Heart right ventricle (tissue), 16 donors: Measurements from ENCODE around the gene NELL1. TPM values are rescaled to one million over a fixed set of nuclear protein-coding genes. Genes with fewer than 3 reads are reported as not detected.

Experiments used
- ATAC-seq, 8 donors: fragments of 200-7000 bp; cut with Tn5 transposase; one replicate each; pipeline ENCODE4 v1.9.1; 2020; ENCODE audit warnings: mild to moderate bottlenecking in 8 of 8, moderate library complexity in 8 of 8, moderate number of reproducible peaks in 1 of 8
- DNase-seq, 2 donors: peaks; one replicate each; pipeline ENCODE4 v3.0.0-alpha.2; 2020
- H3K27ac ChIP-seq, 10 donors: fragments of 200-600 bp; sonication (generic) in 2 of 10; one replicate each; pipeline versions ENCODE4 v1.5.0 to v1.8.0; 2020 to 2022; ENCODE audit warnings: mild to moderate bottlenecking in 3 of 10
- H3K27me3 ChIP-seq, 7 donors: fragments of 200-600 bp; one replicate each; pipeline ENCODE4 v1.8.0; 2021 to 2022; ENCODE audit warnings: mild to moderate bottlenecking in 2 of 7
- H3K36me3 ChIP-seq, 9 donors: fragments of 200-600 bp; sonication (generic) in 1 of 9; one replicate each; pipeline versions ENCODE4 v1.5.0 to v1.8.0; 2020 to 2022; ENCODE audit warnings: mild to moderate bottlenecking in 2 of 9
- H3K4me1 ChIP-seq, 9 donors: fragments of 200-600 bp; sonication (generic) in 1 of 9; one replicate each; pipeline versions ENCODE4 v1.5.0 to v1.8.0; 2020 to 2022; ENCODE audit warnings: mild to moderate bottlenecking in 4 of 9
- H3K4me3 ChIP-seq, 10 donors: fragments of 200-600 bp; sonication (generic) in 2 of 10; one replicate each; pipeline versions ENCODE4 v1.5.0 to v1.8.0; 2020 to 2022; ENCODE audit warnings: mild to moderate bottlenecking in 7 of 10, moderate library complexity in 2 of 10
- H3K9me3 ChIP-seq, 11 donors: fragments of 200-600 bp in 10 of 11; sonication (generic) in 2 of 11; one replicate each; pipeline versions ENCODE4 v1.5.0 to v1.8.0; 2013 to 2022; ENCODE audit warnings: mild to moderate bottlenecking in 2 of 11, control low read depth in 1 of 11, moderate library complexity in 1 of 11
- WGBS, 2 donors: extraction: QIAGEN DNeasy Blood & Tissue Kit; methylation state at CpG; one replicate each; pipeline ENCODE4 v1.1.7; 2013; ENCODE audit warnings: inconsistent platforms in 1 of 2; 5-methylcytosine and 5-hydroxymethylcytosine counted together
- intact Hi-C, 10 donors: fragments of 100-400 bp; cut with DNase I; formaldehyde crosslinking; loops; one replicate each; pipeline versions ENCODE4 v1.11.1 to v1.14.2; 2022
- polyA plus RNA-seq, 2 donors: library from polyadenylated mRNA; stranded (reverse); fragments of 200-250 nt; gene quantifications; one replicate each; pipeline ENCODE4 v1.2.3, GENCODE V29; 2013
- total RNA-seq, 10 donors: library from RNA; stranded (reverse); fragmentation: NEBNext Ultra II Directional in 3 of 10; extraction: Animal tissue kit (Norgen Biotek cat#: 25700) in 3 of 10; gene quantifications; one replicate each; pipeline versions ENCODE4 v1.2.1 to v1.2.4, GENCODE V29; 2021 to 2023
- TF ChIP-seq, protein P1 (sequence below), 9 donors: fragments of 200-600 bp; sonication (generic) in 2 of 9; IDR thresholded peaks; one replicate each; pipeline versions ENCODE4 v1.5.0 to v1.8.0; 2021 to 2022; ENCODE audit warnings: antibody characterized with exemption in 9 of 9, mild to moderate bottlenecking in 5 of 9, moderate library complexity in 1 of 9
- donor health status: Arrhythmogenic right ventricular cardiomyopathy.
- donor health status: ischemic (EF 13 %, LVEDD 7.1; RV severe dilation, severe dysfunction).
- donor health status: healthy with polysubstance abuse.
- donor health status: DM: no; HTN: yes; CAD: no.
- donor health status: DM: no; HTN: no; CAD: no.
- donor health status: ischemic (EF 25% LVEDD 6.9; RV normal size, moderate dysfunction).
- donor health status: ischemic (EF 25% LVEDD 5.7; RV mildly dilated, moderate dysfunction).
- donor health status: healthy.
- donor health status: DM: yes; HTN: yes; CAD: no.
- donor health status: Ischemic cardiomyopathy.
- donor health status: ischemic (EF 35%, LVEDD 5.7; RV mildly dilated, moderate dysfunction).
- donor health status: nonischemic (EF 11% LVEDD 7.7; RV severe dilation, severe dysfunction).
- donor health status: DM: yes; HTN: yes; CAD: no.
- donor health status: PGD.
- donor health status: ischemic (EF 29% LVEDD 5.4; RV normal size, mild dysfunction).
- donor health status: nonischemic (EF 23%, LVEDD 6.1; RV moderate dilation, normal function).

Gene NELL1
- total and polyA plus RNA-seq, 12 donors = not detected

GRCh38 chr11:20770414-20770946, 101.1 kb downstream of the NELL1 start:
- no peaks in the 10 kb centered on the region for H3K9me3 ChIP-seq
- peaks cover 0 to 6% (median 0%) of the 10 kb centered on the region in 7 donors for H3K27me3 ChIP-seq
- intact Hi-C loops = no loop called here
- no peaks in the 10 kb centered on the region for H3K4me1 ChIP-seq
- TF ChIP-seq, protein P1, sequence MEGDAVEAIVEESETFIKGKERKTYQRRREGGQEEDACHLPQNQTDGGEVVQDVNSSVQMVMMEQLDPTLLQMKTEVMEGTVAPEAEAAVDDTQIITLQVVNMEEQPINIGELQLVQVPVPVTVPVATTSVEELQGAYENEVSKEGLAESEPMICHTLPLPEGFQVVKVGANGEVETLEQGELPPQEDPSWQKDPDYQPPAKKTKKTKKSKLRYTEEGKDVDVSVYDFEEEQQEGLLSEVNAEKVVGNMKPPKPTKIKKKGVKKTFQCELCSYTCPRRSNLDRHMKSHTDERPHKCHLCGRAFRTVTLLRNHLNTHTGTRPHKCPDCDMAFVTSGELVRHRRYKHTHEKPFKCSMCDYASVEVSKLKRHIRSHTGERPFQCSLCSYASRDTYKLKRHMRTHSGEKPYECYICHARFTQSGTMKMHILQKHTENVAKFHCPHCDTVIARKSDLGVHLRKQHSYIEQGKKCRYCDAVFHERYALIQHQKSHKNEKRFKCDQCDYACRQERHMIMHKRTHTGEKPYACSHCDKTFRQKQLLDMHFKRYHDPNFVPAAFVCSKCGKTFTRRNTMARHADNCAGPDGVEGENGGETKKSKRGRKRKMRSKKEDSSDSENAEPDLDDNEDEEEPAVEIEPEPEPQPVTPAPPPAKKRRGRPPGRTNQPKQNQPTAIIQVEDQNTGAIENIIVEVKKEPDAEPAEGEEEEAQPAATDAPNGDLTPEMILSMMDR (IDR thresholded peaks at IDR 0.05) = no peak
- no peak overlapping the region for H3K4me3 ChIP-seq
- ATAC-seq (no peak), DNase-seq (no peak)
- WGBS, 2 donors = 58 to 63% methylated on average over 1 of the region's 1 CpG
- H3K27ac ChIP-seq = no peak overlapping the region
- H3K36me3 ChIP-seq = no peaks in the 10 kb centered on the region

DNA sequence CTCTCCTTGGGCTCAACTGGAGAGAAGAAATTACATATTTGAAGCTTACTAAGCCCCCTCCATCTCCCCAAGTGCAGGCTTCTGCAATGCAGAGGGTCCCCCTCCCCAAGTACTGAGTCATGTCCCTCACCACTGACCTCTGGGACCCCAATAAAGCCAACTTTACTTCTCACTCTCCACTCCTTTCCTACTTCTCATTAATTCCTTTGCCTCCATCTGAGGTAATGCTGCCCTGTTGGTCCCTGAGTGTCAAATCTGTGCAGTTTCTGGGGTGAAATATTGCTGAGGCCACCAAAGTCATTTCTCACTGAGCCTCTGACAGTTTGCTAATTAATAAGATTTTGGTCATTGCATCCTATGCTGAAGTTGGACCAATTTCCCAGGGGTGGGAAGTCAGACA, 101.6 kb downstream of the NELL1 start:
- TF ChIP-seq, protein P1 (IDR thresholded peaks at IDR 0.05) = no peak
- no peaks in the 10 kb centered on the region for H3K4me1 ChIP-seq
- intact Hi-C loops = no loop called here
- no peaks in the 10 kb centered on the region for H3K9me3 ChIP-seq
- H3K36me3 ChIP-seq = no peaks in the 10 kb centered on the region
- no peak for ATAC-seq
- DNase-seq = no peak
- no peak overlapping the region for H3K4me3 ChIP-seq
- no peak overlapping the region for H3K27ac ChIP-seq
- peaks cover 0 to 8% (median 0%) of the 10 kb centered on the region in 7 donors for H3K27me3 ChIP-seq

- TF ChIP-seq, protein P1 (IDR thresholded peaks at IDR 0.05) = no peak
- ATAC-seq (no peak), DNase-seq (no peak)
- Histone ChIP-seq H3K4me3 (no peak overlapping the region), H3K27ac (no peak overlapping the region), H3K4me1 (no peaks in the 10 kb centered on the region), H3K27me3 (peaks cover 0 to 10% (median 0%) of the 10 kb centered on the region in 7 donors), H3K36me3 (no peaks in the 10 kb centered on the region), H3K9me3 (no peaks in the 10 kb centered on the region)
- WGBS, 2 donors = 88 to 94% methylated on average over 3 of the region's 3 CpGs
- intact Hi-C loops = no loop called here
Observed at GRCh38 chr11:20771681-20772080, 102.3 kb downstream of the NELL1 start.

- TF ChIP-seq, protein P1 (IDR thresholded peaks at IDR 0.05) = no peak
- H3K9me3 ChIP-seq = no peaks in the 10 kb centered on the region
- H3K4me3 ChIP-seq = no peak overlapping the region
- no peak for DNase-seq
- H3K27ac ChIP-seq = no peak overlapping the region
- WGBS, 2 donors = 68 to 78% methylated on average over 2 of the region's 2 CpGs
- intact Hi-C loops = no loop called here
- no peaks in the 10 kb centered on the region for H3K36me3 ChIP-seq
- peaks cover 0 to 11% (median 0%) of the 10 kb centered on the region in 7 donors for H3K27me3 ChIP-seq
- no peaks in the 10 kb centered on the region for H3K4me1 ChIP-seq
- ATAC-seq = no peak
Observed at GRCh38 chr11:20775331-20775730, 105.9 kb downstream of the NELL1 start.
